HG03439 (cell line): ENCODE data around the gene EPB41L3.
"Not testable (repeated sequence)": the region's sequence is repeated elsewhere in the genome, so short reads cannot be mapped to it uniquely, and the experiment has no call there.

Source experiments
- ATAC-seq: cut with Tn5 transposase; IDR thresholded peaks from one replicate; pipeline ENCODE4 v1.9.1; 2021; ENCODE audit warnings: mild to moderate bottlenecking, moderate library complexity; ENCODE audit not compliant: unreplicated experiment

Gene EPB41L3

DNA sequence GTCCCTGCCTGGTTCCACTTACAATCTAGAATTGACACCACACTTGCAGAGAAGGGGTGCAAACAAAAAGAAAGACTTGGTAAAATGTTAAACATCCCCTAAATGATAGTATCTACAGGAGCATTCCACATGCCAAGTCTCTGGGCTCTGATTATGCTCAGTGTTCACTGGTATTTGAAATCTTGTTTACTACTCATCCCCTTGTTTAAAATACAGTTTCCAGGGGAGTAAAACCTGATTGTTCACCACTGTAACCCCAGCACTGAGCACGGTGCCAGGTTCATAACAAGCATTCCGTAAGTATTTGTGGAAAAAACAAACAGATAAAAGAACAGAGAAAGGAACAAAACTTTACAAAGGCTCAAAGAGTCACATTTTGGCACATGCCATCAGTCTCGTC lies 11.7 kb downstream of the EPB41L3 start:
- no peak for ATAC-seq

DNA sequence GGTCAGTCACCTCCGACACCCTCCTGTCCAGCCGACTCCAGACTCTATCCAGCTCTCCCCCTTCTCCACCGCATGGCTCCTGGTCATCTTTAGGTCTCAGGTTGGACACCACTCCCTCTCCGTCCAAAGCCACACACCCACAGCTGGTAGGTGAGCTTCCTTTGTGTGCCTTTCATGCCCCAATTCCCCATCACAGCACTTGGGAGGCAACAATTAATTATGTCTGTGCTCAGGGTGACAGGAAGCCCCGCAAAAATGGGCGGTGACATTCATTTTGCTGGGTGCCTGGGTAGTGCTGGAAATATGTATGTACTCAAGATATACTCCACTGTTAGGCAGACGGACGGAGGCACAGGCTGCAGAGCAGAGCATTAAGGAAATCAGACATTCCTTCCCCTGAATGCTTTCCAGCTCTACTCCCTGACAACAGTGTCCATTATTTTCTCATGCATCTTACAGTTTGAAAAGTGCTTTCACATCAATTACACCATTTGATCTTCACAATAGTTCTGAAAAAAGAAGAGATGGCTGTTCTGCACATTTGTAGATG lies 13.1 kb downstream of the EPB41L3 start:
- no peak for ATAC-seq

DNA sequence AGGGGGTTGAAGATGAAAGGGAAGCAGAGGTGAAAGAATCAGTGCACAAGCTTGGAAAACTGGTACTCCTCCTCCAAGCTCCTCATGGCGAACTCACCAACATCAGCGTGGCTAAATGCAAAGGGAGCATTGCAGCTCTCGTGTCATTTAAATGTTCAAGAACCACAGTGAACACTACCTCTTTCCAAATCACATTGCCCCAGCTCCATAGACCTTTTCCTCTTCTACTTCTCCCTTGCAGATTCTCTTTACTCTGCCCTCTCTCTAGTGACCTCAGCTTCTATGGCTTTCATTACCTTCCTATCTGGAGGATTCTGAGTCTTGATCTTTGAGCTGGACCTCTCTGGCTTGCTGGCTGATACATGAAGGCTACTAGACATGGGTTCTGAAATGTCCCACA lies 14.3 kb downstream of the EPB41L3 start:
- ATAC-seq: no peak

DNA sequence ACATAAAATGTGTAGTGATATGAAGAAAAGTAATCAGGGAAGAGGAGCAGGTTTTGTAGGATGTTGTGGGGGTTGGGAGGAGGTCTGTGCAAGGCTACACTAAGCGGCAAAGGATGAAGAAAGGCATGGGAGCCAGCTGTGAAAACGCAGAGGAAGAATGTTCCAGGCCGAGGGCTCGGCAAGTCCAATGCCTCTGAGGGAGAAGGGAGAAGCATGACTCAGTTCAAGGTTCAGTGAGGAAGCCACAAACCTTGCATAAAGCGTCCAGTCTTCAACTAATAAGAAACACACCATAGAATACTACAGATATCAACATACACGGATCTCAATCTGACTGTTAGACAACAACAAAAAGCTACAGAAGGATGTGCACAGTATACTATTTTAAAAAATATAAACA lies 16.2 kb downstream of the EPB41L3 start:
- ATAC-seq: no peak

DNA sequence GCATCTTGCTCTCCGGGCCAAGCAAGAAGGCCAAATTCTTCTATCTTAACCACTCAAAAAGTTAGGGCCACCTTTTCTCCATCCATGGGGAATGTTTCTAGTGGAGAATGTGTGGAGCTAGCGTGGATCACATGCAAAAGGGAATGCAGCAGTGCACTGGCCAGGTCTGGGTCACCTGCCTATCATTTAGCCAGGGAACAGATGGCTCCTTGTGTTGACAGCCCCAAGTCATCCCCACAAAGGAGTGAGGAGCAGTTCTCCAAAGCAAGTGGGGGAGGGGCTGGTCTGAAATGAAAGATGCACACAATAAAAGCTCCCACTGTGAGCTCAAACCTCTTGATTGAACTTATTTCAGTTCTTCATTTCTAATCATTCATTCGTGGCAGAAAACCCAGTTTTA lies 19.1 kb downstream of the EPB41L3 start:
- no peak for ATAC-seq

DNA sequence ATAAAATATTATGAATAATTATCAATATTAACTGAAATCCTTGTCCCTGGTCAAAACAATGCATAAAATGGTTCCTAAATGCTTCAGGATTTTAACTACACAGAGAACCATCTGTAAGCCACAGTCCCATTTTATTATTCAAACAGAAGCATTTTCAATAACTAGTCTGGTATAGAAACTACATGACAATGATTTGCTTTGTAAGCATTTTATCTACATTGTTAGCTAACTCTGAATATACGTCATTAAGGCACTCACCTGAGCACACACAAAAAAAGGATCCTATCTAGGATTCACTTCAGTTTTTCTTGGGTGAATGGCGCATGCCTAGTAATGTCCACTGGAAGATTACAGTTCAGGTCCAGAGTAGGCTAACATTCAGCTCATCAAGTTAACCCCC lies 22.8 kb downstream of the EPB41L3 start:
- ATAC-seq: no peak

DNA sequence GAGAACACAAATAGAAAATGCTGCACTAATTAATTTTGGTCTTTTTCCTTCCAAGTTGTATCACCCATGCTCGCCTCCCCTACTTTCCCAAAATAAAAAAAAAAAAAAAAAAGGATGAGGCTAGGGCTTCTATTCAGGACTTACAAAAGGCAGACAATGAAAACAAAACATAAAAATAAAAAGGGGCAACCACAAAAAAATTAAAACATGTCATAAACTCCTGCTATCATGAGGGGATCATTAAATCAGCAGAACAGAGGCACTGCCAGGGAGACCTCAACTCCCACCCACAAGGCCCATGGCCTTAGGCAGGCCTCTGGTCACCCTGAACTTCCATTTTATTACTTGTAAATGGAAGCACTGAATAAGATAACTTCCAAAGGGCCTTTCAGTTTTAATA lies 23.3 kb downstream of the EPB41L3 start:
- no peak for ATAC-seq

DNA sequence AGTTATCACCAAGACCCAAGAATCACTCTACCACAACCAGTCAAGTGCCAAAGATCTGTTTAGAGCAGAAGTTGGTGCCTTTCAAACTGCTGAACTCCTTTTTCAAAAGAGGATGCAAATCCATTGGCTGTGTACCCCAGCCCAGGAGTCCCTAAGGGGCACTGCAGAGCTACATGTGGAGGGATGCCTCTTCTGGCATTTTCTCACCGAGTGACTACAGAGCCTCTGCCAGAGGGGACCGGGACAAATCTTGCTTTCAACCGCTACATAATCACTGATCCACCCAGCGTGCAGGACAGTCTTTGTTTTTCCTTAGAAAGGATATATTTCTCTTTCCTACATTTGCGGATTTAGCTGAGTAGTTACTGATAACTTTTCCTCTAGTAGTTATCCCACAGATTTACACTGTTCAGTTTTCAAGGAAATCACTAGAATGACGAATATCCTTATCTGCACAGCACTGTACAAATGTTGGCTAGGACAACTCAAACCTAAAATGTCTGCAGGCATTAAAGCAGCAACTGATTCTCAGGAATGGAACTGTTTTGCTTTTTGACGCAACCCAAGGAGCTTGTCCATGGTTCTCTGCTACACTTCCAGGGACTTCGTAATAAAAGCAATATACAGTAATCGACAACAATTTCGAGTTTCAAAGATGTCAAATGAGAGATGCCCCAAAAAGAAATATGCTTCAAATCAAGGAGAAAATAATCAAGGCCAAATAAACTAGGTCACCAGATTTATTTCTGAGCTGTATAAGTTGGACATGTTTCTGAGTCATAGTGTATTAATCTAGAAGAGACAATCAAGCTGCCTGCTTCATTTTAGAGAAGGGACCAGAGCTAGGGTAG lies 24.1 kb downstream of the EPB41L3 start:
- no peak for ATAC-seq

DNA sequence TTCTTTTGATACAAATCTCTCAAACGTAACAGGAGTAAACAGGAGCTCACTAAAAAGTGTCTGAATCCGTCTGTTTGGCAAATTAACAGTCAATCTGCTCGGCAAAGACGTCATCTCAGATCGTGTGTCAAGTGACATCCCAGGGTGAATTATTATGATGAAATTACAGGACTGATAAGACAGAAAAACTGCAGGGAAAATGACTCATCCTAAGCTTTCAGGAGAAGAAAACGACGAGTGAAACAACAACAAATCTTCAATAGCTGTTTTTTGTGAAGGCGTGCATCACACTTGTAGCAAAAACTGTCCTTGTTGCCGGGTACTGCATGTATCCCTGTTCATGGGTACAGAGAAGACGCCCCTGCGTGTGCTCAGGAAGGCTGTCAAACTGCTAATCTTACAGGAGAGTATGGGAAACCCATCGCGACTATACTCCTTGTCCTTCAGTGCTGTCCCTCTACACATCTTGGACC lies 24.9 kb downstream of the EPB41L3 start:
- ATAC-seq: no peak

DNA sequence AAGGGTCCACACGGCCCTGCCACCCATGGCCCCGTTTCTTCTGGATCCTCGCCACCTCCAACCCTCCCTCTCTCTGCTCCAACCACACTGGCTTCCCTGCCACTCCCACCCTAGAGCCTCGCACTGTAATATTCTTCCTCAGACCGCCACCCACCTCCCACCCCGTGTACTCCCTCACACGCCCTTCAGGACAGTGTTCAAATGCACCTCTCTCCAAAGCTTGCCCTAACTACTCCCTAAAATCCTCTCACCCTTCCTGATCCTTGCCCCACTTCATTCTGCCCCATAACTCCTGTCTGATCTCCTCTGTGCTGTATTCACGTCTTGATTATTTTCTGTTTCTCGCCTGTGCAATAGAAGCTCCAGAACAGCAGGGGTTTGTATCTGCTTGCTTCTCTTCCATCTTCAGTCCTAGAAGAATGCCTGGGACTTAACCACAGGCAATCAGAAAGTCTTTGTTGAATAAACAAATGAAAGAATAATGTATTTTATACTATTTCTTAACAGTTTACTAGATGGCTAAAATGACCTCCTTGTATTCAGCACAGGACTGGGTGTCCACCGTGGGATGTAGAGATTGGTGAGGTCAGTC lies 25.5 kb downstream of the EPB41L3 start:
- no peak for ATAC-seq

DNA sequence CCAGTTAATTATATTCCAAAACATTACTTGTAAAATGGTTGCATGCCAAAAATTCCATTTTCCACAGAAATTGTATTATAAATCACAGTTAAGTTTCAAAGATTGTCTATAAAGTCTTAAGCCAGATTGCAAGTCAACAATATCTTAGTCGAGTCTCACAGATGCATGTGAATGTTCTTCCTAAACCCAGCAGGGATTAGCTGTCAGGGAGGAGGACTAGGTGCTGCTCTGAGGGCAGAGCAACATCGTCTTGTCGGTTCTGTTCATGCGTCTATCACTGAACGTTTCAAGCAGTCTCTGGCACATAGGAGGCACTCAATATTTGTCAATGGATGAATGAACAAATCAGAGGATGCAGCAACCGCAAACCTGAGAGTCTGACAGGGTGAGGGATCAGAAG lies 27.0 kb downstream of the EPB41L3 start:
- no peak for ATAC-seq

DNA sequence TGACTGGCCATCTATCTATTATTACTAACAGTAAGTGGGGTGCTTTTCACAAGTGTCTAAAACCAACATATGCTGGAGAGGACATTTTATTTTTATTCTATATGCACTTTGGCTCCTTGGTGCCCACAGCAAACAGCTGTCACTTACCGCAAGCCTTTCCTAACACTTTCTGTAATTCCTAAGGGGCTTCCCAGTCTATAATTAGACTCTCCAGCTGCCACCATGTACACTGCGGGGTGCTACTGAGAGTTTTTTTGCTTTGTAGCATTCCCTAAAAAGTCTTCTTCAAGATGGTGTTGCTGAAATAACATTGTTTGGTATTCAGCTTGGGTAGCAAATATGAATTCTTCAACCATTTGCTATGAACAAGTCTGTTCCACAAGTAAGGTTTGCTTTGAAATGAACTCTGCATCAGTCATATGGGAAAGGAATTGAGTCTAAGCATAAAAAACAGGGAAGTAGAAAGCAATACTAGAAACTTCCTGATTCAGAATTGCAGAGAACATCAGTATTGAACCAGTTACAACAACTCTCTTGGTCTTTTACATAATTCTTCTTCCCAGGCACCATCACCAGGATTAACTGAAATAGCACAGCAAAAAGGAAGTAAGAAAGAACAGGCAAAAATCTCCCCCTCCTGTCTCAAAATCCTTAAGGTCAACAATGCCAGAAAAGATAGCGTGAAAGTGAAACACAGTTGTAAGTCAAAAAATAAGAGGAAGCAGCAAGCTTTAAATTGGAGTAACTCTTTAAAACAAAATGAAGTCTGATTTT lies 28.6 kb downstream of the EPB41L3 start:
- ATAC-seq: no peak

DNA sequence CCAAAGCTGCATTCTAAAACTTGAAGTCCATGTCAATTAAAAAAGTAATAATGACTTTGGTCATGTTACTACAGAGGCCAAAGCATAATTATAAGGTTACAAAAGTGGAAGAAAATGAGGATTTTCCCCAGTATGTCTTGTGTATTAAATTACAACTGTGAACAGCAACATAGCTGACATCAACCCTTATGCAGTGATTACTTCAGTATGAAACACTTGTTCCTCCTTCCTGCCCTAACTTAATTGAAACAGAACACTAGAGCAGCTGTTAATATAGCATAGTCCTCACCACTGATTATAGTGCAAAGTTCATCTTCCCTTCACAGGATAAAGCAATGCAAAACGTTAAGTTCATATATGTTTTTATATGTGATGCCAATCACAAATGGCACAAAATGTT lies 29.9 kb downstream of the EPB41L3 start:
- ATAC-seq: no peak

DNA sequence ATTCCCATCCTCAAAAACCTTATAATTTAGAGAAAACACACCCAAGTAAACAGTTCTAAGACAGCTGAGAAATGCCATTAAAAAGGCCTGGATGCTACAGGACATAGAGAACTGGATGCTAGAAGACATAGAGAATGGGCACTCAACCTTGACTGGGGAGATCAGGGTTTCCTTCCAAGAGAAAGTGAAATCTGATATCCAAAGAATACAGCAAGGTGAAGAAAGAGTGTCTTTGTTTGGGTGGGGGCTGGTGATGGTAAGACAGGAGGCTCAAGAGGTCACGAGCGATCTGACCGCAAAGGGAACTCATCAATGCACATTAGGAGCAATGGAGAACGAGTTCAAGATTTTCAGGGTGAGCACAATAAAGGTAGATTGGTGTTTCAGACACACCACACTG lies 31.6 kb downstream of the EPB41L3 start:
- no peak for ATAC-seq

DNA sequence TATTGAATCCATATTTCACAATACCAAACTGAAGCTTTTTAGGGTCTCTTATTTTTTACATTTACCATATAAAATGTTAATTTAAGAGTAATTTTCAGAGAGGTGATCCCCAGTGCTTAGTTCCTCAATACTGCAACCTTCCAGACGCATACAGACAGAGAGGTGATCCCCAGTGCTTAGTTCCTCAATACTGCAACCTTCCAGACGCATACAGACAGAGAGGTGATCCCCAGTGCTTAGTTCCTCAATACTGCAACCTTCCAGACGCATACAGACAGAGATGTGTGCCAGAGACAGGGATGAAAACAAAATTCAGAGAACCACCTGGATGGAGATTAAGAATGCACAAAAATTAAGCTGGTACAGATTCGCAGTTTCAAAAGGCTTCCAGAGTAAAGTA lies 32.3 kb downstream of the EPB41L3 start:
- ATAC-seq: not testable (repeated sequence)

DNA sequence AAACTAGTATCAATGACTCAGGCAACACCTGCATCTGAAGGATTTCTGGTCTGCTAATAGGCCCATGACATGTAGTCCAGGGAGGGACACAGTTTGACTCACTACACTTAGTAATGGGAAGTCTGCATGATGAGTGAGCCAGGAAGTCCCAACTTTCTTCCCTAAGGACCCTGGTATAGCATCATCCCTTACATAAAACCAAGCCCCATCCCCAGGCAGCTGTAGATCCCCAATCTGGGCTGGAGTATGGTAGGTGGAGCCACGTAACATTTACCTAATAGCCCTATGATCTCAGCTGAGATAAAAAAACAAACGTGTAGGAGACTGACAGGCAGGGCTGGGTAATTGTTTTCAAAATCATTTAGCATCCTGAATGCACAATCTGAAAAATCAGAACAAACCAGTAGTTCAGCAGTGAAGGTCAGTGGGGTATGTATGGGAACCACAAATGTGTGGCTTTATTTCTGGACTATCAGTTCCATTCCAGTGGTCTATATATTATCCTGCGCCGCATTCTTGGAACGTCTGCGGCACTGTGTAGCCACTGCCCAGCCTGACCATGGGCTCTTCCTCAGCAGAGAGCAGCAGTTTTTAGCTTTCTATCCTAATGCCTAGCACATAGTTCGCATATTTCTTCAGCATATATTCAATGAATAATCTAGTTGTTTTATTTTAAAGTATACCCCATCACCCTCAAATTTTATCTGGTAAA lies 33.5 kb downstream of the EPB41L3 start:
- ATAC-seq: no peak

DNA sequence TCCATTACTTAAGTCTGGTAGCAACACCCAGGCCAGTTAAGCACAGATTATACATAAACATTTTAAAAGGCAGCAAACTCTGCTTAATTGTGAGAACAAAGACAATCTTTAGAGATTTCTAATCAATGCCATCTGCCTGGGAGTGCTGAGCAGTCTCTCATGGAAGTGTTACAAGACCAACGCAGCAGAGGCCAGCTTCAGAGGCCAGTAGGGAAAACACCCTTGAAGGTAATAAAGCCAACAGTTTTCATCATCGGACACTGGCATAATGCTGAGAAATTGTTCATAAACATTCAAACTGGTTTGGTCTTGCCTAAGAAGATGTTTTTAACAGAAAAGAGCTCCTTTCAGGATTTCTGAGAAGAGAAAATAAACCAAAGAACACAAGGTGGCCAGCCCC lies 35.0 kb downstream of the EPB41L3 start:
- ATAC-seq: no peak

DNA sequence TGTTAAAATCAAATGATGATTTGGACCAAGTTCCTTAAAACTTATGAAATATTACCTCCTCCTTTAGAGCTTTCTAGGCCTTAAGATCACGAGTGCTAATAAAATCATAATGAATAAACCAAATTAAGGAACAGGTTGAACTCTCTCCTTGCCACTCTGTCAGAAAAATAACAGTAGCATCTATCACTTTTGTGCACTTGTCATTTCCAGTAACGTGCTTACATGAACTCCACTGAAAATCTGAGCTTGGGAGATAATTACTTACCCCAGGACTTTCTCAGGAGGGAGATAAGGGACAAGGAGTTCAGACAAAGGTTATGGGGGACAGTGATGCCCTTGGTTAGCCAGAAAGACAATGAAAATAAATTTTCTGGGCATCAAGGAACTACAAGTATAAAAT lies 36.0 kb downstream of the EPB41L3 start:
- no peak for ATAC-seq

DNA sequence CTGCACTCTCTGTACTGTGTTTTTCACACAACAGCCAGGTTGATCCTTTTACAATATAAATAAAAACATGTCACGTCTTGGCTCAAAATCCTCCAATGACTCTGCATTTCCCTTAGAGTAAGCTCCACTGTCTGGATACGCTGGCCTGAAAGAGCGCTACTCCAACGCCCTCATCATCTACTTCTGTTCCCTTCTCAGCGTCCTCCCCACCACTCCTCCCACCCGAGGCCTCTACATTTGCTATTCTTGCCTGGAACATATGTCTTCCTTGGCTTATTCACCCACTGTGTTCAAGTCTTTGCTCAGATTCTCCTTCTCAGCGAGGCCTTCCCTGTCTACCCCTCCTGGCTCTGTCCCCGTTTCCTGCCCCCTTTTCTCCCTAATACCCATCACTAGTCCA lies 37.6 kb downstream of the EPB41L3 start:
- no peak for ATAC-seq

DNA sequence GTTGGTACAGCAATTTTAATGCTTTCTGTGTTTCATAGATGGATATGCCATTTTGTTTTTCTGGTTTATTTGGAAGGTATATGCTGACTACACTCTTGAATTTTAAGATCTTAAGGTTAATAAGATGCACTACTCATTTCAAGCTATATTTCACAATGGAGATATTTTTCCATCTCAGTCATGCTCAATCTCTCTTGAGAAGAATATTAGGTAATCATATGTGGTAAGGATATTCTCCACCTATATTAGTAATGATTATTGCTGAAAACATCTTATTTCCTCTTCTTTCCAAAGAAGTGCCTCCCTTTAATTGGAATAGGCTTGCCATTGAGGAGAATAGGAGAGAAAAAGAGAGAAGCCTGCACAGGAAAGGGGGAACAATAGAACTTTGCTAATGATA lies 40.1 kb downstream of the EPB41L3 start:
- no peak for ATAC-seq
